ENCODE data around the gene INTS7. TPM values are rescaled to one million over a fixed set of nuclear protein-coding genes. Genes with fewer than 3 reads are reported as not detected.
A peak's percentile ranks its signal among the peaks of the same experiment; 100 is the strongest.
"Not testable (repeated sequence)": the region's sequence is repeated elsewhere in the genome, so short reads cannot be mapped to it uniquely, and the experiment has no call there.

INTS7 gene
- total and polyA plus RNA-seq, 7 experiments from 2014 or later = 7.3 to 33.5 (median 8.6) TPM

- Mint-ChIP-seq H3K27me3 (no peaks in the 10 kb centered on the region), H3K4me1 (peaks cover 0 to 5% (median 0%) of the 10 kb centered on the region in 7 donors), H3K4me3 (no peak overlapping the region), H3K36me3 (peaks cover 13 to 76% (median 65%) of the 10 kb centered on the region in 5 donors), H3K27ac (peak overlapping the region in 1 of 9 donors; percentile 51), H3K9me3 (peaks cover 0 to 12% (median 1%) of the 10 kb centered on the region in 11 donors)
- intact Hi-C loops (cut with micrococcal nuclease) = no loop called here
- Histone ChIP-seq H3K27ac (ENCODE audit: low read depth, low read length) (no peak overlapping the region), H3K36me3 (ENCODE audit: control insufficient read depth in 2 of 3, insufficient read depth in 3 of 3, low read length in 3 of 3) (peaks cover 0 to 12% (median 3%) of the 10 kb centered on the region in 3 experiments), H3K9me3 (ENCODE audit: control insufficient read depth in 2 of 3, low read length in 3 of 3) (no peaks in the 10 kb centered on the region), H3K4me1 (ENCODE audit: control insufficient read depth in 2 of 2, insufficient read depth in 2 of 2, low read length in 2 of 2) (no peaks in the 10 kb centered on the region), H3K4me3 (ENCODE audit: low read length) (no peak overlapping the region), H3K27me3 (ENCODE audit: control insufficient read depth in 2 of 2, insufficient read depth in 2 of 2, low read length in 2 of 2) (no peaks in the 10 kb centered on the region)
- ATAC-seq (no peak), DNase-seq (no peak)
- ChIA-PET POLR2A (no interaction called here), CTCF (no interaction called here)
These were observed 76.1 kb downstream of the INTS7 start for GRCh38 chr1:211959221-211959620.

DNA sequence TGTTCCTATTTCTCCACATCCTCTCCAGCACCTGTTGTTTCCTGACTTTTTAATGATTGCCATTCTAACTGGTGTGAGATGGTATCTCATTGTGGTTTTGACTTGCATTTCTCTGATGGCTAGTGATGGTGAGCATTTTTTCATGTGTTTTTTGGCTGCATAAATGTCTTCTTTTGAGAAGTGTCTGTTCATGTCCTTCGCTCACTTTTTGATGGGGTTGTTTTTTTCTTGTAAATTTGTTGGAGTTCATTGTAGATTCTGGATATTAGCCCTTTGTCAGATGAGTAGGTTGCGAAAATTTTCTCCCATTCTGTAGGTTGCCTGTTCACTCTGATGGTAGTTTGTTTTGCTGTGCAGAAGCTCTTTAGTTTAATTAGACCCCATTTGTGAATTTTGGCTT, 81.3 kb downstream of the INTS7 start:
- intact Hi-C loops (cut with micrococcal nuclease); H3K4me3 Mint-ChIP-seq; DNase-seq; POLR2A ChIA-PET; H3K36me3 ChIP-seq (ENCODE audit: control insufficient read depth in 2 of 3, insufficient read depth in 3 of 3, low read length in 3 of 3); H3K9me3 ChIP-seq (ENCODE audit: control insufficient read depth in 2 of 3, low read length in 3 of 3); H3K4me3 ChIP-seq (ENCODE audit: low read length); H3K4me1 ChIP-seq (ENCODE audit: control insufficient read depth in 2 of 2, insufficient read depth in 2 of 2, low read length in 2 of 2); ATAC-seq; H3K27me3 ChIP-seq (ENCODE audit: control insufficient read depth in 2 of 2, insufficient read depth in 2 of 2, low read length in 2 of 2); H3K27ac ChIP-seq (ENCODE audit: low read depth, low read length); H3K27me3 Mint-ChIP-seq; H3K27ac Mint-ChIP-seq; CTCF ChIA-PET: not testable (repeated sequence)
- Mint-ChIP-seq H3K4me1 (peaks cover 0 to 13% (median 3%) of the 10 kb centered on the region in 7 donors), H3K9me3 (peaks cover 0 to 11% (median 0%) of the 10 kb centered on the region in 11 donors), H3K36me3 (peaks cover 4 to 41% (median 36%) of the 10 kb centered on the region in 5 donors)

DNA sequence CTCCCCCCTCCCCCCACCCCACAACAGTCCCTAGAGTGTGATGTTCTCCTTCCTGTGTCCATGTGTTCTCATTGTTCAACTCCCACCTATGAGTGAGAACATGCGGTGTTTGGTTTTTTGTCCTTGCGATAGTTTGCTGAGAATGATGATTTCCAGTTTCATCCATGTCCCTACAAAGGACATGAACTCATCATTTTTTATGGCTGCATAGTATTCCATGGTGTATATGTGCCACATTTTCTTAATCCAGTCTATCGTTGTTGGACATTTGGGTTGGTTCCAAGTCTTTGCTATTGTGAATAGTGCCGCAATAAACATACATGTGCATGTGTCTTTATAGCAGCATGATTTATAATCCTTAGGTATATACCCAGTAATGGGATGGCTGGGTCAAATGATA, 81.8 kb downstream of the INTS7 start:
- CTCF ChIA-PET; H3K4me3 ChIP-seq (ENCODE audit: low read length); H3K27me3 ChIP-seq (ENCODE audit: control insufficient read depth in 2 of 2, insufficient read depth in 2 of 2, low read length in 2 of 2); ATAC-seq; H3K27ac ChIP-seq (ENCODE audit: low read depth, low read length); H3K9me3 ChIP-seq (ENCODE audit: control insufficient read depth in 2 of 3, low read length in 3 of 3); H3K4me3 Mint-ChIP-seq; H3K27ac Mint-ChIP-seq; DNase-seq; H3K36me3 ChIP-seq (ENCODE audit: control insufficient read depth in 2 of 3, insufficient read depth in 3 of 3, low read length in 3 of 3); intact Hi-C loops (cut with micrococcal nuclease); POLR2A ChIA-PET; H3K27me3 Mint-ChIP-seq; H3K4me1 ChIP-seq (ENCODE audit: control insufficient read depth in 2 of 2, insufficient read depth in 2 of 2, low read length in 2 of 2): not testable (repeated sequence)
- Mint-ChIP-seq H3K36me3 (peaks cover under 1 to 38% (median 32%) of the 10 kb centered on the region in 5 donors), H3K4me1 (peaks cover 0 to 13% (median 3%) of the 10 kb centered on the region in 7 donors), H3K9me3 (peaks cover 0 to 11% (median 0%) of the 10 kb centered on the region in 11 donors)

DNA sequence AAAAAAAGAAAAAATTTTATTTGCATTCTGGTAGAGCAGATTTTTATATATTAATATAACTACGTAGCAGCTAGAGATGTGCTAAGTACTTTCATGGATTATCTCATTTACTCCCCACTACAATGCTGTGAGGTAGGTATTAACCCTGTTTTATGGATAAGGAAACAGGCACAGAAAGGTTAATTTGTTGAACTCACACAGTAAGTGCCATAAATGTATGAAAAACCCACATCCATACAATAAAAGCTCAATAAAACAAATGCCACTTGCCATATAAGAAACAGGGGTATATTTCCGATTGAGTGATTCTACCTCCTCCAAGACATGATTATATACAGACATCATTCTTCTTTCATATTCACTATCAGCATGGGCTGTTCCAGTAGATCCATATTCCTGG, 83.1 kb downstream of the INTS7 start:
- H3K27me3 ChIP-seq (ENCODE audit: control insufficient read depth in 2 of 2, insufficient read depth in 2 of 2, low read length in 2 of 2) = no peaks in the 10 kb centered on the region
- ATAC-seq (no peak), DNase-seq (no peak)
- no peak overlapping the region for H3K27ac ChIP-seq (ENCODE audit: low read depth, low read length)
- Mint-ChIP-seq H3K9me3 (peaks cover 0 to 11% (median 0%) of the 10 kb centered on the region in 11 donors), H3K4me1 (peaks cover 0 to 13% (median 3%) of the 10 kb centered on the region in 7 donors), H3K27me3 (no peaks in the 10 kb centered on the region), H3K36me3 (peaks cover 0 to 33% (median 23%) of the 10 kb centered on the region in 5 donors), H3K27ac (no peak overlapping the region), H3K4me3 (no peak overlapping the region)
- no peaks in the 10 kb centered on the region for H3K4me1 ChIP-seq (ENCODE audit: control insufficient read depth in 2 of 2, insufficient read depth in 2 of 2, low read length in 2 of 2)
- peaks cover 0 to 5% (median 0%) of the 10 kb centered on the region in 3 experiments for H3K36me3 ChIP-seq (ENCODE audit: control insufficient read depth in 2 of 3, insufficient read depth in 3 of 3, low read length in 3 of 3)
- no peak overlapping the region for H3K4me3 ChIP-seq (ENCODE audit: low read length)
- CTCF ChIA-PET = no interaction called here
- H3K9me3 ChIP-seq (ENCODE audit: control insufficient read depth in 2 of 3, low read length in 3 of 3) = no peaks in the 10 kb centered on the region
- intact Hi-C loops (cut with micrococcal nuclease) = no loop called here
- POLR2A ChIA-PET = no interaction called here

DNA sequence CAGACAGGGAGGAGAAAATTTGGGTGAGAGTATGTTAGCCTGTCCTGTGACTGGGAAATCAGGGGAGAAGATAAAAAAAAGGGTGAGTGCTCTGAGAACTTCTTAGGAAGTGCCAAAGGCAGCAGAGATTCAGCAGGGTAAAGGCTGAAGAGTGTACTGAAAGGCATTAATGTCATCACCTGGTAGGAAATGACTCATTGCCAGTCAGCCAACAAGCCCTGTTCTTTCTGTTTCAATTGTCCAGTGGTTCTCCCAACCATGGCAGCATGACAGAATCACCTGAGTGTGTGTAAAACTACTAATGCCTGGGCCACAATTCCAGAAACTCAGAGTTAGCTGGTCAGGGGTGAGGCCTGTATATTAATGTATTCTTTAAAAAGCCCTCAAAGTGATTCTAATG, 83.5 kb downstream of the INTS7 start:
- Histone ChIP-seq H3K27me3 (ENCODE audit: control insufficient read depth in 2 of 2, insufficient read depth in 2 of 2, low read length in 2 of 2) (no peaks in the 10 kb centered on the region), H3K36me3 (ENCODE audit: control insufficient read depth in 2 of 3, insufficient read depth in 3 of 3, low read length in 3 of 3) (peaks cover 0 to 5% (median 0%) of the 10 kb centered on the region in 3 experiments), H3K4me1 (ENCODE audit: control insufficient read depth in 2 of 2, insufficient read depth in 2 of 2, low read length in 2 of 2) (no peaks in the 10 kb centered on the region), H3K9me3 (ENCODE audit: control insufficient read depth in 2 of 3, low read length in 3 of 3) (no peaks in the 10 kb centered on the region), H3K27ac (ENCODE audit: low read depth, low read length) (no peak overlapping the region), H3K4me3 (ENCODE audit: low read length) (no peak overlapping the region)
- no peak for DNase-seq
- peaks cover 0 to 11% (median 0%) of the 10 kb centered on the region in 11 donors for H3K9me3 Mint-ChIP-seq
- peaks cover 0 to 29% (median 23%) of the 10 kb centered on the region in 5 donors for H3K36me3 Mint-ChIP-seq
- H3K27me3 Mint-ChIP-seq = no peaks in the 10 kb centered on the region
- peak overlapping the region in 1 of 9 donors; percentile 74 for H3K27ac Mint-ChIP-seq
- H3K4me3 Mint-ChIP-seq = no peak overlapping the region
- ATAC-seq = no peak
- ChIA-PET CTCF (no interaction called here), POLR2A (no interaction called here)
- peaks cover 0 to 13% (median 3%) of the 10 kb centered on the region in 7 donors for H3K4me1 Mint-ChIP-seq
- intact Hi-C loops (cut with micrococcal nuclease) = no loop called here

DNA sequence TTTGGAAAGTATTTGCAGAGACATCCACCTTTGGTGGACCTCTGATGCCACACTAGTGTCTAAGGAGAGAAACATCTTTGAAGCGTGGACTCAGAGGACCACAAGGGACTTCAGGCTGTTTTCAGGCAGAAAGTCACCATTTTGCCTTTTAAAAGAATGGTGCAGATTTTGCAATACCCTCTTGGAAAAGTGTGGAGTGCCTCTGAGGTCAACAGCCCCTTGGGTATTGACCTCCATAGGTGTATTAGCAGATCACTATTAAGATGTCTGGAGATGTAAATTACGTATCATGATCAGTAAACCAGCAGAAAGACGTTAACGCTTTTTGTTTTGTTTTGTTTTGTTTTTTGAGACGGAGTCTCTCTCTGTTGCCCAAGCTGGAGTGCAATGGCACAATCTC, 87.0 kb downstream of the INTS7 start:
- H3K36me3 Mint-ChIP-seq = peaks cover 0 to 21% (median 15%) of the 10 kb centered on the region in 5 donors
- Histone ChIP-seq H3K9me3 (ENCODE audit: control insufficient read depth in 2 of 3, low read length in 3 of 3) (no peaks in the 10 kb centered on the region), H3K4me3 (ENCODE audit: low read length) (no peak overlapping the region), H3K4me1 (ENCODE audit: control insufficient read depth in 2 of 2, insufficient read depth in 2 of 2, low read length in 2 of 2) (no peaks in the 10 kb centered on the region), H3K27ac (ENCODE audit: low read depth, low read length) (no peak overlapping the region), H3K36me3 (ENCODE audit: control insufficient read depth in 2 of 3, insufficient read depth in 3 of 3, low read length in 3 of 3) (peaks cover 0 to 5% (median 0%) of the 10 kb centered on the region in 3 experiments), H3K27me3 (ENCODE audit: control insufficient read depth in 2 of 2, insufficient read depth in 2 of 2, low read length in 2 of 2) (no peaks in the 10 kb centered on the region)
- DNase-seq = no peak
- no peak overlapping the region for H3K4me3 Mint-ChIP-seq
- no peak for ATAC-seq
- ChIA-PET CTCF (no interaction called here), POLR2A (no interaction called here)
- H3K4me1 Mint-ChIP-seq = peaks cover 0 to 13% (median 3%) of the 10 kb centered on the region in 7 donors
- H3K27me3 Mint-ChIP-seq = no peaks in the 10 kb centered on the region
- H3K9me3 Mint-ChIP-seq = peaks cover 0 to 4% (median 0%) of the 10 kb centered on the region in 11 donors
- intact Hi-C loops (cut with micrococcal nuclease) = no loop called here
- H3K27ac Mint-ChIP-seq = peak overlapping the region in 1 of 9 donors; percentile 12

Data from naive thymus-derived CD4-positive, alpha-beta T cell (primary cell).